ENCODE measurements around the gene CYP19A1. TPM values are rescaled to one million over a fixed set of nuclear protein-coding genes. Genes with fewer than 3 reads are reported as not detected.
A peak's percentile ranks its signal among the peaks of the same experiment; 100 is the strongest.

Gene CYP19A1
- polyA plus RNA-seq, 1 of the 3 experiments (the other 2 are of a cell fraction) = 0.03 TPM

DNA sequence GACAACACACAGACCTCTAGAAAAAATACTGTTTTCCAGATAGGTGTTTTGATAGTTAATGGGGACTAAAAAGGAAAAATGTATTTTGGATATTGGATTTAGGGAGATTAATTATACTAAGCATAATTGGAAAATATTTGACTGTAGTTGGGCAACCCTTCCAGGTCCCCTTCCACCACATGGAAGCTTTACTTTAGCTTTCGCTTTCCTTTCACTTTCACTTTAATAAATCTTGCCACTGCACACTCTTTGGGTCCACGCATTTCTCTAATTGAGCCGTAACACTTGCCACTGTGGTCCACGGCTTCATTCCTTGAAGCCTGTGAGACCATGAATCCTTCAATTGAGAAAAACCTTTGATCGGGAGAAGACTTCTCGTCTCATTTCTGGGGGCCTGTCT is 18.6 kb upstream of the CYP19A1 start:
- ChIA-PET CTCF (no interaction called here), POLR2A (no interaction called here)
- WGBS (ENCODE audit: low lambda C conversion rate) = 82% methylated on average over 6 of the region's 6 CpGs
- Histone ChIP-seq H2AFZ (ENCODE audit: low read depth) (no peak overlapping the region), H3K9ac (no peak overlapping the region), H3K9me3 (no peaks in the 10 kb centered on the region), H4K20me1 (ENCODE audit: insufficient read depth) (no peaks in the 10 kb centered on the region), H3F3A (replicated peaks; ENCODE audit: insufficient read depth) (no peaks in the 10 kb centered on the region), H3K27me3 (ENCODE audit: insufficient read depth) (no peaks in the 10 kb centered on the region), H3K79me2 (ENCODE audit: insufficient read depth) (no peaks in the 10 kb centered on the region), H3K9me2 (no peaks in the 10 kb centered on the region), H3K4me2 (peak overlapping the region; percentile 5; the same call in 1 of the 2 replicates), H3K27ac (ENCODE audit: low read depth in 2 of 2, low read length in 1 of 2) (no peak overlapping the region), H3K4me1 (ENCODE audit: control insufficient read depth in 1 of 2, insufficient read depth in 2 of 2, low read depth in 1 of 2, low read length in 1 of 2) (no peaks in the 10 kb centered on the region), H3K4me3 (ENCODE audit: low read depth in 2 of 2, low read length in 1 of 2) (0 out of 4 replicates have a peak overlapping the region, but pooled peaks of 1 of the 2 experiments have one; percentile 31), H3K36me3 (replicated peaks in 1 of 2; ENCODE audit: control insufficient read depth in 1 of 2, insufficient read depth in 2 of 2, low read length in 1 of 2) (no peaks in the 10 kb centered on the region)
- no peak for TF ChIP-seq RXRA (IDR thresholded peaks at IDR 0.05; ENCODE audit: borderline replicate concordance, low read depth)
- DNase-seq = no peak

DNA sequence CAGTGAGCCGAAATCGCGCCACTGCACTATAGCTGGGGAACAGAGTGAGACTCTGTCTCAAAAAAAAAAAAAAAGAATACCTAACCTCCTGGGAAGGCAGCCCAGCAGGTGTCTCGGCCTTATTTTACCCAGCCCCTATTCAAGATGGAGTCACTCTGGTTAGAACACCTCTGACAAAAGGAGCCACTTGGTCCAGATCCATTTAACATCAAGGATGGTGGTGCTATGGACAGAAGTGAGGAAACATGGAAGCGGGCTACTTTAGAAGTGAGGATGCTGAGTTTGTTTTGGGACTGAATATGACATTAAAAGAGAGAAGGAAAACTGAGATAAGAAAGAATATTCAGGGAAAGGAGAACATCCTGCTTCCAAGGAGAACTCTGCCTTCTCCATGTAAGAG is 17.8 kb upstream of the CYP19A1 start:
- H3K4me1 ChIP-seq (ENCODE audit: control insufficient read depth in 1 of 2, insufficient read depth in 2 of 2, low read depth in 1 of 2, low read length in 1 of 2) = no peaks in the 10 kb centered on the region
- H3K9me2 ChIP-seq = no peaks in the 10 kb centered on the region
- H4K20me1 ChIP-seq (ENCODE audit: insufficient read depth) = no peaks in the 10 kb centered on the region
- no peak for DNase-seq
- no peak overlapping the region for H3K4me2 ChIP-seq
- ChIA-PET CTCF (no interaction called here), POLR2A (no interaction called here)
- no peak overlapping the region for H3K9ac ChIP-seq
- H3K27ac ChIP-seq (ENCODE audit: low read depth in 2 of 2, low read length in 1 of 2) = no peak overlapping the region
- no peaks in the 10 kb centered on the region for H3K9me3 ChIP-seq
- H3K36me3 ChIP-seq (replicated peaks in 1 of 2; ENCODE audit: control insufficient read depth in 1 of 2, insufficient read depth in 2 of 2, low read length in 1 of 2) = no peaks in the 10 kb centered on the region
- no peak overlapping the region for H2AFZ ChIP-seq (ENCODE audit: low read depth)
- H3F3A ChIP-seq (replicated peaks; ENCODE audit: insufficient read depth) = no peaks in the 10 kb centered on the region
- H3K79me2 ChIP-seq (ENCODE audit: insufficient read depth) = no peaks in the 10 kb centered on the region
- no peak overlapping the region for H3K4me3 ChIP-seq (ENCODE audit: low read depth in 2 of 2, low read length in 1 of 2)
- H3K27me3 ChIP-seq (ENCODE audit: insufficient read depth) = no peaks in the 10 kb centered on the region
- WGBS (ENCODE audit: low lambda C conversion rate) = 73% methylated on average over 5 of the region's 5 CpGs
- no peak for TF ChIP-seq FOXM1 (IDR thresholded peaks at IDR 0.05; ENCODE audit: low read depth)
- TF ChIP-seq, protein P1, sequence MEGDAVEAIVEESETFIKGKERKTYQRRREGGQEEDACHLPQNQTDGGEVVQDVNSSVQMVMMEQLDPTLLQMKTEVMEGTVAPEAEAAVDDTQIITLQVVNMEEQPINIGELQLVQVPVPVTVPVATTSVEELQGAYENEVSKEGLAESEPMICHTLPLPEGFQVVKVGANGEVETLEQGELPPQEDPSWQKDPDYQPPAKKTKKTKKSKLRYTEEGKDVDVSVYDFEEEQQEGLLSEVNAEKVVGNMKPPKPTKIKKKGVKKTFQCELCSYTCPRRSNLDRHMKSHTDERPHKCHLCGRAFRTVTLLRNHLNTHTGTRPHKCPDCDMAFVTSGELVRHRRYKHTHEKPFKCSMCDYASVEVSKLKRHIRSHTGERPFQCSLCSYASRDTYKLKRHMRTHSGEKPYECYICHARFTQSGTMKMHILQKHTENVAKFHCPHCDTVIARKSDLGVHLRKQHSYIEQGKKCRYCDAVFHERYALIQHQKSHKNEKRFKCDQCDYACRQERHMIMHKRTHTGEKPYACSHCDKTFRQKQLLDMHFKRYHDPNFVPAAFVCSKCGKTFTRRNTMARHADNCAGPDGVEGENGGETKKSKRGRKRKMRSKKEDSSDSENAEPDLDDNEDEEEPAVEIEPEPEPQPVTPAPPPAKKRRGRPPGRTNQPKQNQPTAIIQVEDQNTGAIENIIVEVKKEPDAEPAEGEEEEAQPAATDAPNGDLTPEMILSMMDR (IDR thresholded peaks at IDR 0.05) = no peak
- no peak for TF ChIP-seq GABPA (IDR thresholded peaks at IDR 0.05; ENCODE audit: low read depth)
- no peak for TF ChIP-seq JUND (IDR thresholded peaks at IDR 0.05)
- no peak for TF ChIP-seq GATA2 (CRISPR knock-in tag; IDR thresholded peaks at IDR 0.05)
- TF ChIP-seq, protein P2, sequence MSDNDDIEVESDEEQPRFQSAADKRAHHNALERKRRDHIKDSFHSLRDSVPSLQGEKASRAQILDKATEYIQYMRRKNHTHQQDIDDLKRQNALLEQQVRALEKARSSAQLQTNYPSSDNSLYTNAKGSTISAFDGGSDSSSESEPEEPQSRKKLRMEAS (IDR thresholded peaks at IDR 0.05; ENCODE audit: low read depth) = no peak
- no peak for TF ChIP-seq CHD2 (IDR thresholded peaks at IDR 0.05; ENCODE audit: low read length, partially characterized antibody)
- no peak for TF ChIP-seq YY1 (IDR thresholded peaks at IDR 0.05; ENCODE audit: low read depth)
- no peak for TF ChIP-seq NFIC (IDR thresholded peaks at IDR 0.05; ENCODE audit: borderline replicate concordance)
- no peak for TF ChIP-seq POLR2AphosphoS5 (IDR thresholded peaks at IDR 0.05; ENCODE audit: low read depth, low read length)

DNA sequence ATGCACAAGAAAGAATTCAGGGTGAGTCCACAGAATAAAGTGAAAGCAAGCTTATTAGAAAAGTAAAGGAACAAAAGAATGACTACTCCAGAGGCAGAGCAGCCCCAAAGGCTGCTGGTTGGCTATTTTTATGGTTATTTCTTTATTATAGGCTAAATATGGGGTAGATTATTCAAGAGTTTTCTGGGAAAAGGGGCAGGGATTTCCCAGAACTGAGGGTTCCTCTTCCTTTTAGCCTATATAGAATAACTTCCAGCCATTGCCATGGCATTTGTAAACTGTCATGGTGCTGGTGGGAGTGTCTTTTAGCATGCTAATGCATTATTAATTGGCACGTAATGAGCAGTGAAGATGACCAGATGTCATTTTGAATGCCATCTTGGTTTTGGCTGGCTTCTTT is 16.7 kb upstream of the CYP19A1 start:
- no peaks in the 10 kb centered on the region for H3K9me3 ChIP-seq
- no peaks in the 10 kb centered on the region for H4K20me1 ChIP-seq (ENCODE audit: insufficient read depth)
- H3K4me1 ChIP-seq (ENCODE audit: control insufficient read depth in 1 of 2, insufficient read depth in 2 of 2, low read depth in 1 of 2, low read length in 1 of 2) = no peaks in the 10 kb centered on the region
- no peak overlapping the region for H3K4me3 ChIP-seq (ENCODE audit: low read depth in 2 of 2, low read length in 1 of 2)
- no peak overlapping the region for H3K9ac ChIP-seq
- no peak overlapping the region for H3K4me2 ChIP-seq
- H3K27me3 ChIP-seq (ENCODE audit: insufficient read depth) = no peaks in the 10 kb centered on the region
- H3F3A ChIP-seq (replicated peaks; ENCODE audit: insufficient read depth) = no peaks in the 10 kb centered on the region
- no peak overlapping the region for H2AFZ ChIP-seq (ENCODE audit: low read depth)
- H3K79me2 ChIP-seq (ENCODE audit: insufficient read depth) = no peaks in the 10 kb centered on the region
- H3K9me2 ChIP-seq = no peaks in the 10 kb centered on the region
- DNase-seq = no peak
- WGBS (ENCODE audit: low lambda C conversion rate) = 50% methylated on average over 1 of the region's 1 CpG
- TF ChIP-seq, protein P3, sequence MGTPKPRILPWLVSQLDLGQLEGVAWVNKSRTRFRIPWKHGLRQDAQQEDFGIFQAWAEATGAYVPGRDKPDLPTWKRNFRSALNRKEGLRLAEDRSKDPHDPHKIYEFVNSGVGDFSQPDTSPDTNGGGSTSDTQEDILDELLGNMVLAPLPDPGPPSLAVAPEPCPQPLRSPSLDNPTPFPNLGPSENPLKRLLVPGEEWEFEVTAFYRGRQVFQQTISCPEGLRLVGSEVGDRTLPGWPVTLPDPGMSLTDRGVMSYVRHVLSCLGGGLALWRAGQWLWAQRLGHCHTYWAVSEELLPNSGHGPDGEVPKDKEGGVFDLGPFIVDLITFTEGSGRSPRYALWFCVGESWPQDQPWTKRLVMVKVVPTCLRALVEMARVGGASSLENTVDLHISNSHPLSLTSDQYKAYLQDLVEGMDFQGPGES (IDR thresholded peaks at IDR 0.05; ENCODE audit: low read depth, low read length) = no peak
- TF ChIP-seq RCOR1 (IDR thresholded peaks at IDR 0.05; ENCODE audit: low read length) = no peak
- TF ChIP-seq EP300 (IDR thresholded peaks at IDR 0.05; ENCODE audit: borderline replicate concordance in 1 of 2, low read depth in 1 of 2, low read length in 1 of 2) = no peak
- TF ChIP-seq ELF1 (IDR thresholded peaks at IDR 0.05) = no peak
- TF ChIP-seq RFX5 (IDR thresholded peaks at IDR 0.05; ENCODE audit: low read length) = no peak
- no peak for TF ChIP-seq FOXM1 (IDR thresholded peaks at IDR 0.05; ENCODE audit: low read depth)
- no peak for TF ChIP-seq TAF1 (IDR thresholded peaks at IDR 0.05; ENCODE audit: borderline replicate concordance, low read depth, low read length)
- no peak for TF ChIP-seq JUND (IDR thresholded peaks at IDR 0.05)
- no peak for TF ChIP-seq MXI1 (IDR thresholded peaks at IDR 0.05; ENCODE audit: low read depth, low read length)
- CTCF ChIA-PET = interaction anchor here (1.1 kb wide), 1 partner anchor 19 kb away, joined by 3 read pairs; no protein-coding TSS in a partner anchor
- H3K27ac ChIP-seq (ENCODE audit: low read depth in 2 of 2, low read length in 1 of 2) = no peak overlapping the region
- POLR2A ChIA-PET = no interaction called here
- no peaks in the 10 kb centered on the region for H3K36me3 ChIP-seq (replicated peaks in 1 of 2; ENCODE audit: control insufficient read depth in 1 of 2, insufficient read depth in 2 of 2, low read length in 1 of 2)

Measured in SK-N-SH (cell line).